DOHH2 (cell line): ENCODE measurements around the gene OSBPL3.

Experiments
- EZH2phosphoT487 ChIP-seq: fragments of 200-600 bp; sonication (generic); IDR thresholded peaks from 2 replicates; pipeline ENCODE4 v1.6.1; 2017; ENCODE audit warnings: borderline replicate concordance, mild to moderate bottlenecking, antibody characterized with exemption, low read length, moderate library complexity, mixed read lengths
- TF ChIP-seq, protein P1 (sequence below): fragments of 200-600 bp; sonication (generic); IDR thresholded peaks from one replicate; pipeline ENCODE4 v1.5.1; 2014; ENCODE audit warnings: antibody characterized with exemption, mild to moderate bottlenecking, low read depth, low read length; ENCODE audit not compliant: poor library complexity, severe bottlenecking

DNA sequence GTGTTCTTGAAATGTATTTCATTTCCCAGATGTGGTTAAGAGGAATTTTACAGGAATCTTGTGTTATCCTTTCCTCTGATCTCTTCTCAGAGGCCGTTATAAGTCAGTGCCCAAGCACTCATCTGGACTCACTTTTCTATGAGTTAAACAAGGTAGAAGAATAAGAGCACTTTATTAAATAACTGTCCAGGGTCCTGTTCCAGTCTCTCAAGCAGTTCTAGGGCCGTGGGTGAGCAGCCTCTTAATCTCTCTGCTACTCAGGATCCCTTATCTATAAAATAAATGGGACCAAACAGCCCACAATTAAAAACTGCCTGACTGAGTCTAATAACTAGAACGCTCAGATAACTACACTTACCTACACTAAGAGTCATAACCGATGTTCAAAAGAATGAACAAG is 111.2 kb downstream of the OSBPL3 start:
- TF ChIP-seq, protein P1, sequence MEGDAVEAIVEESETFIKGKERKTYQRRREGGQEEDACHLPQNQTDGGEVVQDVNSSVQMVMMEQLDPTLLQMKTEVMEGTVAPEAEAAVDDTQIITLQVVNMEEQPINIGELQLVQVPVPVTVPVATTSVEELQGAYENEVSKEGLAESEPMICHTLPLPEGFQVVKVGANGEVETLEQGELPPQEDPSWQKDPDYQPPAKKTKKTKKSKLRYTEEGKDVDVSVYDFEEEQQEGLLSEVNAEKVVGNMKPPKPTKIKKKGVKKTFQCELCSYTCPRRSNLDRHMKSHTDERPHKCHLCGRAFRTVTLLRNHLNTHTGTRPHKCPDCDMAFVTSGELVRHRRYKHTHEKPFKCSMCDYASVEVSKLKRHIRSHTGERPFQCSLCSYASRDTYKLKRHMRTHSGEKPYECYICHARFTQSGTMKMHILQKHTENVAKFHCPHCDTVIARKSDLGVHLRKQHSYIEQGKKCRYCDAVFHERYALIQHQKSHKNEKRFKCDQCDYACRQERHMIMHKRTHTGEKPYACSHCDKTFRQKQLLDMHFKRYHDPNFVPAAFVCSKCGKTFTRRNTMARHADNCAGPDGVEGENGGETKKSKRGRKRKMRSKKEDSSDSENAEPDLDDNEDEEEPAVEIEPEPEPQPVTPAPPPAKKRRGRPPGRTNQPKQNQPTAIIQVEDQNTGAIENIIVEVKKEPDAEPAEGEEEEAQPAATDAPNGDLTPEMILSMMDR: no peak
- no peak for TF ChIP-seq EZH2phosphoT487
